GM20000 (cell line): ENCODE results near the gene EZR.

Source experiments
- DNase-seq: peaks from one replicate; pipeline ENCODE4 v3.0.0; 2012; ENCODE audit warnings: low spot score
- CTCF ChIP-seq: IDR thresholded peaks from 2 replicates; pipeline ENCODE4 v1.5.1; 2012; ENCODE audit warnings: mild to moderate bottlenecking, control low read depth; ENCODE audit errors: extremely low read depth, missing control alignments

Gene EZR

GRCh38 chr6:158769771-158770432 lies 49.3 kb downstream of the EZR start:
- no peak for DNase-seq

GRCh38 chr6:158769234-158769770 lies 49.9 kb downstream of the EZR start:
- TF ChIP-seq CTCF: no peak

More at GRCh38 chr6:158769771-158770432, 49.3 kb downstream of the EZR start:
- no peak for TF ChIP-seq CTCF

GRCh38 chr6:158768436-158768835 lies 50.7 kb downstream of the EZR start:
- no peak for DNase-seq
- no peak for TF ChIP-seq CTCF

More at GRCh38 chr6:158769234-158769770, 49.9 kb downstream of the EZR start:
- no peak for DNase-seq

GRCh38 chr6:158767709-158768108 lies 51.5 kb downstream of the EZR start:
- TF ChIP-seq CTCF: no peak
- no peak for DNase-seq

GRCh38 chr6:158766621-158767455 lies 52.3 kb downstream of the EZR start:
- DNase-seq: no peak
- no peak for TF ChIP-seq CTCF

- TF ChIP-seq CTCF: no peak
- DNase-seq: no peak
Measured at GRCh38 chr6:158765499-158766068, 53.6 kb downstream of the EZR start.

- TF ChIP-seq CTCF: no peak
- DNase-seq: no peak
Measured at GRCh38 chr6:158764926-158765325, 54.2 kb downstream of the EZR start.
